Cerebellar cortex (tissue), 1 donor: ENCODE measurements around the gene PSMA5.
A peak's percentile ranks its signal among the peaks of the same experiment; 100 is the strongest.
"Not testable (repeated sequence)": the region's sequence is repeated elsewhere in the genome, so short reads cannot be mapped to it uniquely, and the experiment has no call there.

Experiments
- DNase-seq: peaks from one replicate; pipeline ENCODE4 v3.0.0-alpha.2; 2015; ENCODE audit warnings: low spot score

Gene PSMA5

GRCh38 chr1:109432336-109432735 is 6.1 kb upstream of the PSMA5 start:
- no peak for DNase-seq

- DNase-seq = no peak
Observed at GRCh38 chr1:109427171-109427467, 871 bp upstream of the PSMA5 start.

GRCh38 chr1:109425391-109426280 is 612 bp downstream of the PSMA5 start:
- no peak for DNase-seq

- DNase-seq = no peak
Observed at GRCh38 chr1:109423498-109423897, 2.8 kb downstream of the PSMA5 start.

- no peak for DNase-seq
Observed at GRCh38 chr1:109412551-109412950, 13.7 kb downstream of the PSMA5 start.

GRCh38 chr1:109404838-109405237 is 21.4 kb downstream of the PSMA5 start:
- no peak for DNase-seq

- no peak for DNase-seq
Observed at GRCh38 chr1:109402025-109402424, 24.2 kb downstream of the PSMA5 start.

GRCh38 chr1:109400035-109400655 is 26.1 kb downstream of the PSMA5 start:
- no peak for DNase-seq

- peak; percentile 81 for DNase-seq
Observed at GRCh38 chr1:109399326-109399957, 26.8 kb downstream of the PSMA5 start.

GRCh38 chr1:109398343-109399225 is 27.7 kb downstream of the PSMA5 start:
- DNase-seq = peak; percentile 25

- peak; percentile 92 for DNase-seq
Observed at GRCh38 chr1:109397581-109398342, 28.5 kb downstream of the PSMA5 start, which contains the start of gene SORT1. TSS of gene SORT1 (minus strand) at chr1:109397918. CDS start at chr1:109397892, 26 bp downstream.

GRCh38 chr1:109396871-109397580 is 29.2 kb downstream of the PSMA5 start:
- no peak for DNase-seq

- no peak for DNase-seq
Observed at GRCh38 chr1:109396513-109396839, 29.8 kb downstream of the PSMA5 start.

GRCh38 chr1:109395602-109396512 is 30.4 kb downstream of the PSMA5 start:
- no peak for DNase-seq

- not testable (repeated sequence) for DNase-seq
Observed at GRCh38 chr1:109395282-109395599, 31.0 kb downstream of the PSMA5 start.

- no peak for DNase-seq
Observed at GRCh38 chr1:109394591-109395281, 31.5 kb downstream of the PSMA5 start.

GRCh38 chr1:109393617-109394233 is 32.5 kb downstream of the PSMA5 start:
- DNase-seq = no peak

- peak; percentile 40 for DNase-seq
Observed at GRCh38 chr1:109392788-109393616, 33.2 kb downstream of the PSMA5 start.
